ENCODE data around the gene NFIA. TPM values are rescaled to one million over a fixed set of nuclear protein-coding genes. Genes with fewer than 3 reads are reported as not detected.

Gene NFIA
- total RNA-seq, 4 donors from 2014 or later = 134 to 183 (median 148) TPM

DNA sequence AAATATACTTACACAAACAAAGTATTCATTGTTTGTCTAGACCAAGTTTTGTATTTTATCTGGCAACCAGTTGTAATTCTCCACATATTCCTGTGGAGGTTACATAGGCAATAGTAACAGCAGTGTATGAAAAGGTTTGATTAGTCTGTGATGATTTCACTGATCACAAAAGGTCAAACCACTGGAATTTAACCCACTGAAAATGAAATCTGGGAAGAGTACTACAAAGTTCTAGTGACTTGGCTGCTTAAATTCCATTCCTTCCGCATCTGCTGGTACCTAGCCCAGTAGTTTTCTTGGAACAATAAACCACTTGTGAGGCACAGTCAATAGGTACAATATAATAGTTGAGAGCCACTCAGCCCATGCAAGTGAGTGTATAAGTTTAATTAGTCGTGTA lies 205.4 kb downstream of the NFIA start:
- no peaks in the 10 kb centered on the region for H3K36me3 ChIP-seq
- H3K4me3 ChIP-seq = no peak overlapping the region
- no peak for DNase-seq (ENCODE audit: extremely low spot score)
- TF ChIP-seq POLR2A (IDR thresholded peaks at IDR 0.05; ENCODE audit: low read depth) = no peak
- 55% methylated on average over 2 of the region's 2 CpGs for WGBS
- no peaks in the 10 kb centered on the region for H3K9me3 ChIP-seq
- peaks cover 12 to 45% (median 29%) of the 10 kb centered on the region in 4 donors for H3K4me1 ChIP-seq
- H3K27me3 ChIP-seq = no peaks in the 10 kb centered on the region
- intact Hi-C loops (cut with DNase I) = no loop called here
- no peak overlapping the region for H3K27ac ChIP-seq (replicated peaks in 1 of 4)

DNA sequence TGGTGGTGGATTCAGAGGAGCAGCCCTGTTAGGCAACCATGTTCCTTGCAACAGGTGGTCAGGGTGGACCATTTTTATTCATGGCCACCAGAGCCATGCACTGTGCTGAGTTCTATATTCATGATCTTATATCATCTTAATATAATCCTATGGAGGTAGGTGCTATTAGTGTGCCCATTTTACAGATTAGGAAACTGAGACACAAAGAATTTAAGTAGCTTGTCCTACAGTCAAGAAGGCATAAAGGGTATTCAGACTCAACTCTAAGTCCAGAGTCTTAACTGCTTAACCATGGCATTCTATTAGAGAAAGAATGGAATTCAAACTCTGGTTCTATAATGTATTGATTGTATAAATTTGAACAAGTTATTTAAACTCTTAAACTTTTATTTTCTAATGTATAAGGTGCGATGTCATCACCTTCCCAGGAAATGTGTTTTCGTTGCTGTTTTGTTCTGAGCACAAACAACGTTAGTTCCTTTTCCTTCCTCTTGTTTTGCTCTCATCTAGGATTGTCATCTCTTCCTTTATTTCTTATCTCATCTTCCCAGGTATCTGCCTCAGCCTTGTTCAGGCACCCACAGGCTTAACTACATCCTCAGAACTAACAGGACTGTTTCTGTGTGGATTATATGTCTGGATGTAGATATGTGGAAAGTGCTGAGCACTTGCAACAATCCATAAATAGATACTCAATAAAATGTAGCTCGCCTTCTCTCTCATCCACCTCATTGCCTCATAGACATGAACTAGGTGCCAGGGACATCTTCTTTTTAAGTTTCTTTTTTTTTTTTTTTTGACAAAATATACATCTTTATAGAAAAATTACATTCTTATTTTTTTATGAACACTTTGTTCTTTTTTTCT lies 207.1 kb downstream of the NFIA start:
- Histone ChIP-seq H3K27me3 (no peaks in the 10 kb centered on the region), H3K27ac (replicated peaks in 1 of 4) (no peak overlapping the region), H3K36me3 (no peaks in the 10 kb centered on the region), H3K4me3 (no peak overlapping the region), H3K4me1 (peaks cover 20 to 59% (median 39%) of the 10 kb centered on the region in 4 donors), H3K9me3 (no peaks in the 10 kb centered on the region)
- no peak for DNase-seq (ENCODE audit: extremely low spot score)
- 82% methylated on average over 4 of the region's 4 CpGs for WGBS
- intact Hi-C loops (cut with DNase I) = no loop called here
- no peak for TF ChIP-seq POLR2A (IDR thresholded peaks at IDR 0.05; ENCODE audit: low read depth)
- TF ChIP-seq POLR2AphosphoS5 (IDR thresholded peaks at IDR 0.05) = no peak
- TF ChIP-seq, protein P1, sequence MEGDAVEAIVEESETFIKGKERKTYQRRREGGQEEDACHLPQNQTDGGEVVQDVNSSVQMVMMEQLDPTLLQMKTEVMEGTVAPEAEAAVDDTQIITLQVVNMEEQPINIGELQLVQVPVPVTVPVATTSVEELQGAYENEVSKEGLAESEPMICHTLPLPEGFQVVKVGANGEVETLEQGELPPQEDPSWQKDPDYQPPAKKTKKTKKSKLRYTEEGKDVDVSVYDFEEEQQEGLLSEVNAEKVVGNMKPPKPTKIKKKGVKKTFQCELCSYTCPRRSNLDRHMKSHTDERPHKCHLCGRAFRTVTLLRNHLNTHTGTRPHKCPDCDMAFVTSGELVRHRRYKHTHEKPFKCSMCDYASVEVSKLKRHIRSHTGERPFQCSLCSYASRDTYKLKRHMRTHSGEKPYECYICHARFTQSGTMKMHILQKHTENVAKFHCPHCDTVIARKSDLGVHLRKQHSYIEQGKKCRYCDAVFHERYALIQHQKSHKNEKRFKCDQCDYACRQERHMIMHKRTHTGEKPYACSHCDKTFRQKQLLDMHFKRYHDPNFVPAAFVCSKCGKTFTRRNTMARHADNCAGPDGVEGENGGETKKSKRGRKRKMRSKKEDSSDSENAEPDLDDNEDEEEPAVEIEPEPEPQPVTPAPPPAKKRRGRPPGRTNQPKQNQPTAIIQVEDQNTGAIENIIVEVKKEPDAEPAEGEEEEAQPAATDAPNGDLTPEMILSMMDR (IDR thresholded peaks at IDR 0.05) = no peak
- no peak for TF ChIP-seq EP300 (IDR thresholded peaks at IDR 0.05)

DNA sequence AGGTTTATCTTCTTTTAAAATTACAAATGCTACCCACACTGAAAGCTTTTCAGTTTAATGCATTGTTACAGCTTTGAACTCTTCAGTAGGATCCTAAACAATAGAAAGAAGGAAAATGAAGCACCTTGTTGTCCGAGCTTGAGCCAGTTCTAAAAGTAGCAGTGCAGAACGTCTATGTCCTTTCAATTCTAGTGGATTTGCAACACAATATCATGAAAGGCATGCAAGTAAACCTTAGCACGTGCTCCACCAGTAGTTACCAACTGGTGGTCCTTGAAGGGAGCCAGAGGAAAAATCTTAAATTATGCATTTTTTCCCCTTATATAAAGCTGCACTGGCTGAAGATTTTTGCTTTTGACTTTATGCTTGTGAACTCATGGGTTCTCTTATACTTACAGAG lies 208.2 kb downstream of the NFIA start:
- intact Hi-C loops (cut with DNase I) = no loop called here
- DNase-seq (ENCODE audit: extremely low spot score) = no peak
- WGBS = 72% methylated on average over 3 of the region's 3 CpGs
- no peak overlapping the region for H3K27ac ChIP-seq (replicated peaks in 1 of 4)
- no peaks in the 10 kb centered on the region for H3K27me3 ChIP-seq
- peaks cover 22 to 56% (median 36%) of the 10 kb centered on the region in 4 donors for H3K4me1 ChIP-seq
- no peak overlapping the region for H3K4me3 ChIP-seq
- no peaks in the 10 kb centered on the region for H3K9me3 ChIP-seq
- TF ChIP-seq, protein P1 (IDR thresholded peaks at IDR 0.05) = no peak
- TF ChIP-seq POLR2AphosphoS5 (IDR thresholded peaks at IDR 0.05) (no peak), EP300 (IDR thresholded peaks at IDR 0.05) (no peak), POLR2A (IDR thresholded peaks at IDR 0.05; ENCODE audit: low read depth) (no peak)
- no peaks in the 10 kb centered on the region for H3K36me3 ChIP-seq

DNA sequence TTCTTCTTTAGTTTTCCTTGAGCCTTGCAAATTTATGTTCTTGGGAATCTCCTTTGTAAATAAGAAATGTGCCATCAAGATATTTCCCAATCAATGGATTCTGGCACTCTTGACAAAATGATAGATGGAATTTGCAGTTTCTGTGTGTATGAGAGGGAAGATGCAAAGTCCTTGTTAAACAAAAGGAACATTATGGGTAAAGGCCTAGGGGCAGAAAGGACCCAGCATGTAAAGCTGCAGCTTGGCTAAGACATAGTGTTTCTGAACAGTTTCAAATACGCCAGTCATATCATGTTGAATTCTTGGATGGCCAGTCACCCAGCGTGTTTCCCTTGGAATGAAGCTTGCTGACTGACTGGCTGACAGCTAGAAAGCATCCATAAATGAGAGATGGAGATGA lies 210.8 kb downstream of the NFIA start:
- H3K4me3 ChIP-seq = no peak overlapping the region
- H3K4me1 ChIP-seq = peaks cover 17 to 49% (median 24%) of the 10 kb centered on the region in 4 donors
- H3K36me3 ChIP-seq = no peaks in the 10 kb centered on the region
- no peak for DNase-seq (ENCODE audit: extremely low spot score)
- H3K27me3 ChIP-seq = no peaks in the 10 kb centered on the region
- H3K9me3 ChIP-seq = no peaks in the 10 kb centered on the region
- 74% methylated on average over 2 of the region's 2 CpGs for WGBS
- no peak overlapping the region for H3K27ac ChIP-seq (replicated peaks in 1 of 4)
- intact Hi-C loops (cut with DNase I) = no loop called here
- TF ChIP-seq EP300 (IDR thresholded peaks at IDR 0.05) (no peak), POLR2A (IDR thresholded peaks at IDR 0.05; ENCODE audit: low read depth) (no peak), POLR2AphosphoS5 (IDR thresholded peaks at IDR 0.05) (no peak)
- TF ChIP-seq, protein P1 (IDR thresholded peaks at IDR 0.05) = no peak

DNA sequence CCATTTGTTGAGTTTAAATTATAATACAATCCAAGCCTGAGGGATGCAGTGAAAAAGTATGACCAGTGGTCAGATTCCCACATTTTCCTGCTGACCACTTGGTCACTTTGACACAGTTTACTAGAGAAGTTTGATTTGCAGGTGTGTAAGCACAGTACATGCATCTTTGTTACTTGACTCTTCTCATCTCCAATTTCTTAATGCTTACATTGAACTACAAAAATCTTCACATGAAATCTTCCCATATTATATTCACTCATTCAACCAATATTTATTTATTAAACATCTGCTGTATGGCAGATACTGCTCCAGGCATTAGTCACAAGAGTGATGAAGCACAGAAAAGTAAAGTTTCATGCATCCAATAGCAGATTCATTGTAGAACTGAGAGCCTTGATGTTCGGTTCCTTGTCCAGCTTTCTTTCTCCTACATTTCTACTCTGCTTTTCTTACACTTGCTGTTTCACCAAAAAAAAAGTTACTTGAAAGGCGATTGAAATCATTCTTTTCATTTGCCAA lies 211.7 kb downstream of the NFIA start:
- intact Hi-C loops (cut with DNase I) = no loop called here

More for the DNA sequence above, 211.7 kb downstream of the NFIA start:
- Histone ChIP-seq H3K36me3 (no peaks in the 10 kb centered on the region), H3K4me1 (peaks cover 22 to 52% (median 32%) of the 10 kb centered on the region in 4 donors), H3K4me3 (no peak overlapping the region), H3K27ac (replicated peaks in 1 of 4) (no peak overlapping the region), H3K9me3 (no peaks in the 10 kb centered on the region), H3K27me3 (no peaks in the 10 kb centered on the region)
- DNase-seq (ENCODE audit: extremely low spot score) = no peak
- WGBS = 89% methylated on average over 2 of the region's 2 CpGs
- TF ChIP-seq, protein P1 (IDR thresholded peaks at IDR 0.05) = no peak
- no peak for TF ChIP-seq POLR2AphosphoS5 (IDR thresholded peaks at IDR 0.05)

All from esophagus muscularis mucosa (tissue), 4 donors.